ENCODE measurements around the gene MICU1.

- no peak for TF ChIP-seq CTCF (IDR thresholded peaks at IDR 0.05)
- no peak for TF ChIP-seq POLR2AphosphoS5 (IDR thresholded peaks at IDR 0.05)
- no peak for TF ChIP-seq POLR2A (IDR thresholded peaks at IDR 0.05)
- no peak for TF ChIP-seq EP300 (IDR thresholded peaks at IDR 0.05)
Measured at GRCh38 chr10:72638586-72639440, 12.9 kb upstream of the MICU1 start.
